ENCODE measurements around the gene STBD1.

STBD1 gene

DNA sequence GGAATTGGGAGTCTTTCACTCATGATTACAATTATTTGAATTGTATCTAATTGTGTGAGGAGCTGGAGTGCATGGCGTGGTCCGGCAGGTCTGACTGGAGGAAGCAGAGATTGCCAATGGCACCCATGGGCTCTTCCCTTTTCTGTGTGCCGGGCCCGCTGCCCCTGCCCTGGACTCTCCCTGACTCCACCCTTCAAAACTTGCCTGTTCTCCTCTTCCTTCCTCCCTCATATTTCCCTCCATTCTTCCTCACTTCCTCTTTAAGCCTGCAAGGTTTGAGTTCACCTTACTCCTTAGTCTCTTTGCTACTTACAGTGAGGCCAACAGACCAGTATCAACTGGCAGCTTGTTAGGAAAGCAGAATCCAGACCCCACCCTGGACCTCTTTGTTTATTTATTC is 6.5 kb upstream of the STBD1 start:
- no peaks in the 10 kb centered on the region for H3F3A ChIP-seq (ENCODE audit: control insufficient read depth, insufficient read depth)
- no peaks in the 10 kb centered on the region for H3K36me3 ChIP-seq (ENCODE audit: control insufficient read depth, low read length)
- H4K20me1 ChIP-seq (ENCODE audit: control insufficient read depth, insufficient read depth, low read depth, low read length) = no peaks in the 10 kb centered on the region
- H3K27ac ChIP-seq (ENCODE audit: low read depth, low read length) = no peak overlapping the region
- no peak overlapping the region for H3K4me2 ChIP-seq (ENCODE audit: low read length)
- TF ChIP-seq, protein P1, sequence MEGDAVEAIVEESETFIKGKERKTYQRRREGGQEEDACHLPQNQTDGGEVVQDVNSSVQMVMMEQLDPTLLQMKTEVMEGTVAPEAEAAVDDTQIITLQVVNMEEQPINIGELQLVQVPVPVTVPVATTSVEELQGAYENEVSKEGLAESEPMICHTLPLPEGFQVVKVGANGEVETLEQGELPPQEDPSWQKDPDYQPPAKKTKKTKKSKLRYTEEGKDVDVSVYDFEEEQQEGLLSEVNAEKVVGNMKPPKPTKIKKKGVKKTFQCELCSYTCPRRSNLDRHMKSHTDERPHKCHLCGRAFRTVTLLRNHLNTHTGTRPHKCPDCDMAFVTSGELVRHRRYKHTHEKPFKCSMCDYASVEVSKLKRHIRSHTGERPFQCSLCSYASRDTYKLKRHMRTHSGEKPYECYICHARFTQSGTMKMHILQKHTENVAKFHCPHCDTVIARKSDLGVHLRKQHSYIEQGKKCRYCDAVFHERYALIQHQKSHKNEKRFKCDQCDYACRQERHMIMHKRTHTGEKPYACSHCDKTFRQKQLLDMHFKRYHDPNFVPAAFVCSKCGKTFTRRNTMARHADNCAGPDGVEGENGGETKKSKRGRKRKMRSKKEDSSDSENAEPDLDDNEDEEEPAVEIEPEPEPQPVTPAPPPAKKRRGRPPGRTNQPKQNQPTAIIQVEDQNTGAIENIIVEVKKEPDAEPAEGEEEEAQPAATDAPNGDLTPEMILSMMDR (IDR thresholded peaks at IDR 0.05; ENCODE audit: low read depth, low read length, poor library complexity, severe bottlenecking) = no peak
- H3K27me3 ChIP-seq (ENCODE audit: control insufficient read depth, low read length) = no peaks in the 10 kb centered on the region
- no peaks in the 10 kb centered on the region for H3K4me1 ChIP-seq (ENCODE audit: control insufficient read depth, low read length)
- no peaks in the 10 kb centered on the region for H3K79me2 ChIP-seq (ENCODE audit: control insufficient read depth, low read length)
- H3K9me2 ChIP-seq (replicated peaks; ENCODE audit: control insufficient read depth, low read length) = no peaks in the 10 kb centered on the region
- no peaks in the 10 kb centered on the region; the same call in 1 of the 2 replicates for H3K9me3 ChIP-seq (ENCODE audit: control insufficient read depth, insufficient read depth, low read length)
- no peak overlapping the region for H3K4me3 ChIP-seq (ENCODE audit: low read length)

DNA sequence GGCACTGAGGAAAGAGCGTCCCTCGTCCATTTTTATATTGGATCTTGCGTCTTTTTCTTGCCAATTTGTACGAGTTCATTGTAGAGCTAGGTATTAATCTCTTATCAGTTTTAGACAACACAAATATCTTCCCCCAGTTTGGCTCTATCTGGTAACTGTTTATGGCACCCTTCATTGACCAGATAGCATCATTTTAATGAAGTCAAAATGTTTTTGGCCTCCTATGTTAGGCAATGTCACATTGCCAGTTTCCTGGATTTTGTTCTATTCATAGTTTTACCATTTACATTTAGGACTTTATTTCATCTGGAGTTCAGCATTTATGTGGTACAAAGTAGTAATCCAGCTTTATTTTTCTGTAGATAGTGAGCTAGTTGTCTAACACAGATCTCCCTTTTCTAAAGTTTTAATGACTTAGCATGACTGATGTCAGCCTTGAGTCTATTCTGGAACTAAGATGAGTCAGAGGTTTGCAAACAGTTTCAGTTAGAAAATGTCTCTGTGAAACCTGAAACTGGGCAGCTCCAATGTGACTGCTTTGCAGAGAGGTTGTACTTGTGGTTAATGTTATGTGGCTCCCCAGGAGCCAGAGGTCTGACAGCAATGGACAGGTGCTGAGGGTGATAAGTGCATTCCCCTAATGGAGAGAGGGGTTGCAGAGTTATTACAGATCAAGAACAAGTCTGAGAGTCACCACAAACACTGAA is 5.3 kb upstream of the STBD1 start:
- Histone ChIP-seq H3K4me2 (ENCODE audit: low read length) (no peak overlapping the region), H3K36me3 (ENCODE audit: control insufficient read depth, low read length) (no peaks in the 10 kb centered on the region), H3K9me3 (ENCODE audit: control insufficient read depth, insufficient read depth, low read length) (no peaks in the 10 kb centered on the region; the same call in 1 of the 2 replicates), H3K27ac (ENCODE audit: low read depth, low read length) (no peak overlapping the region), H4K20me1 (ENCODE audit: control insufficient read depth, insufficient read depth, low read depth, low read length) (no peaks in the 10 kb centered on the region), H3K79me2 (ENCODE audit: control insufficient read depth, low read length) (no peaks in the 10 kb centered on the region), H3K27me3 (ENCODE audit: control insufficient read depth, low read length) (no peaks in the 10 kb centered on the region), H3K9me2 (replicated peaks; ENCODE audit: control insufficient read depth, low read length) (no peaks in the 10 kb centered on the region), H3K4me1 (ENCODE audit: control insufficient read depth, low read length) (no peaks in the 10 kb centered on the region), H3F3A (ENCODE audit: control insufficient read depth, insufficient read depth) (no peaks in the 10 kb centered on the region), H3K4me3 (ENCODE audit: low read length) (no peak overlapping the region)
- TF ChIP-seq EZH2phosphoT487 (IDR thresholded peaks at IDR 0.05; ENCODE audit: borderline replicate concordance, low read length) = no peak

DNA sequence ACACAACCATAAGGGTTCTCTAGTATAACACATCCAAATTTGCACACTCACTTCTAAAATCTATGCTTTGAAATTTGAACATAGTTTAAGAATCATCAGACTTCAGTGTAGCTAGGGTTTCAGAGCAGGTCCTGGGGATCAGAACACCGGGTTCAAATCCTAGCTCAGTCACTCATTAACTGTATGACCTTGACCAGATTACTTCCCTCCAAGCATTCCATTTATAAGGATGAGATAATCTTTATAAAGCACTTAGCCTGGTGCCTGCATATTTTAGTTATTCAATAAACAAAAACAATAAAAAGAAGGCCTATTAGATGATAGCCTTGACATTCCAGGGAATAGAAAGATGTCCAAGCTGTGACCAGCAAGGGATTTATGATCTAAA is 4.8 kb upstream of the STBD1 start:
- no peaks in the 10 kb centered on the region for H3K27me3 ChIP-seq (ENCODE audit: control insufficient read depth, low read length)
- no peak overlapping the region for H3K4me3 ChIP-seq (ENCODE audit: low read length)
- no peaks in the 10 kb centered on the region for H3F3A ChIP-seq (ENCODE audit: control insufficient read depth, insufficient read depth)
- no peak for TF ChIP-seq EZH2phosphoT487 (IDR thresholded peaks at IDR 0.05; ENCODE audit: borderline replicate concordance, low read length)
- TF ChIP-seq, protein P1 (IDR thresholded peaks at IDR 0.05; ENCODE audit: low read depth, low read length, poor library complexity, severe bottlenecking) = no peak
- no peaks in the 10 kb centered on the region for H3K9me2 ChIP-seq (replicated peaks; ENCODE audit: control insufficient read depth, low read length)
- no peak overlapping the region for H3K4me2 ChIP-seq (ENCODE audit: low read length)
- H4K20me1 ChIP-seq (ENCODE audit: control insufficient read depth, insufficient read depth, low read depth, low read length) = no peaks in the 10 kb centered on the region
- H3K79me2 ChIP-seq (ENCODE audit: control insufficient read depth, low read length) = no peaks in the 10 kb centered on the region
- H3K9me3 ChIP-seq (ENCODE audit: control insufficient read depth, insufficient read depth, low read length) = no peaks in the 10 kb centered on the region; the same call in 1 of the 2 replicates
- H3K36me3 ChIP-seq (ENCODE audit: control insufficient read depth, low read length) = no peaks in the 10 kb centered on the region
- no peak overlapping the region for H3K27ac ChIP-seq (ENCODE audit: low read depth, low read length)
- no peaks in the 10 kb centered on the region for H3K4me1 ChIP-seq (ENCODE audit: control insufficient read depth, low read length)

DNA sequence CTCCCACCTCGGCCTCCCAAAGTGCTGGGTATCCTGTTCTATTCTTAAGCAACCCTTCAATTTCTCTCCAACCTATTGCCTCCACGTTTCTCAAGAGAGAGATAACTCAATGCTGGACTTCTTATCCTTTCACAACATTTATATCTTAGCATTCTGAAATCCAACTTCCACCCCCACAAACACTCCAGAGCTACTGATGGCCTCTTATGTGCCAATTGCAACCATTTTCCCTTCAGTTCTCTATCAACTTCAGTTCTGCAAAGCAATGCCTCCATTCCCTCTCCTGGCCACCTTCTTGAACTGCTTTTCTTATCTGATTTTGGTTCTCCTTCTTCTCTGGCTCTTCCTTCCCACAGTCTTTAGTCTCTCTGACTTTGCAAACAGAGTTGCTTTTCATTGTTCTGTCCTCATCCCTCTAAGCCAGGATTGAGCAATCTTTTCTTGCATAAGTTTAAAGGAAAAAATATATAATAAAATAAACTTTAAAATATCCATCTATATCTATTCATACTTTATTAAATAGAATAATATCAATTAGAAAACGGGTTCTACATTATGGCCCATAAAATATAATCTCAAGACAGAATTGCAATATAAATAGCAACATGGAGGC is 3.6 kb upstream of the STBD1 start:
- Histone ChIP-seq H3K9me2 (replicated peaks; ENCODE audit: control insufficient read depth, low read length) (no peaks in the 10 kb centered on the region), H3K27me3 (ENCODE audit: control insufficient read depth, low read length) (no peaks in the 10 kb centered on the region), H3K36me3 (ENCODE audit: control insufficient read depth, low read length) (no peaks in the 10 kb centered on the region), H3K79me2 (ENCODE audit: control insufficient read depth, low read length) (no peaks in the 10 kb centered on the region), H3K9me3 (ENCODE audit: control insufficient read depth, insufficient read depth, low read length) (no peaks in the 10 kb centered on the region; the same call in 1 of the 2 replicates), H3K4me2 (ENCODE audit: low read length) (no peak overlapping the region), H3K4me3 (ENCODE audit: low read length) (no peak overlapping the region), H3F3A (ENCODE audit: control insufficient read depth, insufficient read depth) (no peaks in the 10 kb centered on the region), H4K20me1 (ENCODE audit: control insufficient read depth, insufficient read depth, low read depth, low read length) (no peaks in the 10 kb centered on the region), H3K27ac (ENCODE audit: low read depth, low read length) (no peak overlapping the region), H3K4me1 (ENCODE audit: control insufficient read depth, low read length) (no peaks in the 10 kb centered on the region)
- no peak for TF ChIP-seq EZH2phosphoT487 (IDR thresholded peaks at IDR 0.05; ENCODE audit: borderline replicate concordance, low read length)
- TF ChIP-seq, protein P1 (IDR thresholded peaks at IDR 0.05; ENCODE audit: low read depth, low read length, poor library complexity, severe bottlenecking) = no peak

Measured in DOHH2 (cell line).